ENCODE measurements around the gene IER5.

DNA sequence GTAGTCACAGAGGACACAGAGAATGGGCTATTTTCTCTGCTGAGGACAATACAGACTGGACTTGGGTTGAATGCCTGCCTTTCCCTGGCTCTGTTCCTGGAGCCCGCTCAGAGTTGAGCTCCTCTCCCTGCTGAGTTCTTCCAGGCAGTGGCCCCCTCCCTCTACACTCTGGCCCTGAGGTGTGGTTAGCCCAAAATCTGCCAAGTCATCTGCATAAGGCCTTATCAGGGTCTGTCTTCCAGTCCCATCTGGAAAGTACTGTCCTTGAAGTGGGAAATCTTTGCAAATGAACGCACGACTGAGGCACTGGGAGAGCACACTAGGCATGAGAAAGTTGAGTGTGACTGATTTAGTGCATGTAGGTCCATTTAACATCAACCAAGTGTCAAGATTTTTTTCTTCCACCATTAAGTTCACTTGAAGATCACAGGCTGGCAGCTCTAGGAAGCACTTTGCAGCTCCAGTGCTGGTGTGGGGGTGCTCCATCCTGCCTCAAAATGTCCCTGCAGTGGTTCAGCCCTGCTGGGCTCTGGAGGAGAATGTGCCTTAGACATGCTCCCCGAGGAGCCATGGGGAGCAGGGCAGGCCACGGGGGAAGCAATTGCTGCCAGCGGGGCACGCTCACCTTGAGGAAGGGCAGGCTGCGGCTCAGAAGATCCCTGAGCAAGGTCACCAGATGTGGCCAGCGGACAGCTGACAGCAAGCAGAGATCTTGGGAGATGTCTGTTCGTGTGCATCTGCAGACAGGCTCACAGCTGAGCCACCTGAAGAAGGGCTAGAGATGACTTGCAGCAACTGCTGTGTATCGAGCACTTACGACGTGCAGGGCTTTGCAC is 41.5 kb downstream of the IER5 start:
- TF ChIP-seq POLR2A (IDR thresholded peaks at IDR 0.05; ENCODE audit: low read length), result no peak
- no peak for TF ChIP-seq GATA1 (IDR thresholded peaks at IDR 0.05; ENCODE audit: low read depth, low read length)
